HG03558 (cell line): ENCODE data around the gene ARNT2.

ENCODE experiments used
- ATAC-seq: cut with Tn5 transposase; IDR thresholded peaks from one replicate; pipeline ENCODE4 v1.9.1; 2021; ENCODE audit warnings: moderate number of reproducible peaks; ENCODE audit not compliant: unreplicated experiment; ENCODE audit errors: extremely low read depth

Gene ARNT2

GRCh38 chr15:80485370-80486164 lies 81.4 kb downstream of the ARNT2 start:
- no peak for ATAC-seq

GRCh38 chr15:80487839-80488390 lies 83.7 kb downstream of the ARNT2 start:
- ATAC-seq, result no peak

- no peak for ATAC-seq
Measured at GRCh38 chr15:80489030-80489594, 84.9 kb downstream of the ARNT2 start.

- ATAC-seq, result no peak
Measured at GRCh38 chr15:80490431-80490990, 86.3 kb downstream of the ARNT2 start.

GRCh38 chr15:80491163-80491847 lies 87.1 kb downstream of the ARNT2 start:
- no peak for ATAC-seq

GRCh38 chr15:80492409-80492808 lies 88.2 kb downstream of the ARNT2 start:
- no peak for ATAC-seq

GRCh38 chr15:80492874-80493273 lies 88.7 kb downstream of the ARNT2 start:
- ATAC-seq, result no peak

GRCh38 chr15:80494351-80494751 lies 90.2 kb downstream of the ARNT2 start:
- ATAC-seq, result no peak

- no peak for ATAC-seq
Measured at GRCh38 chr15:80494756-80495155, 90.6 kb downstream of the ARNT2 start.

- ATAC-seq, result no peak
Measured at GRCh38 chr15:80495401-80495942, 91.3 kb downstream of the ARNT2 start.

GRCh38 chr15:80496096-80496495 lies 91.9 kb downstream of the ARNT2 start:
- no peak for ATAC-seq

GRCh38 chr15:80497221-80497620 lies 93.0 kb downstream of the ARNT2 start:
- no peak for ATAC-seq

- no peak for ATAC-seq
Measured at GRCh38 chr15:80498652-80499051, 94.5 kb downstream of the ARNT2 start.

GRCh38 chr15:80500021-80500420 lies 95.8 kb downstream of the ARNT2 start:
- ATAC-seq, result no peak

GRCh38 chr15:80501476-80501875 lies 97.3 kb downstream of the ARNT2 start:
- ATAC-seq, result no peak

- ATAC-seq, result no peak
Measured at GRCh38 chr15:80502782-80503181, 98.6 kb downstream of the ARNT2 start.

GRCh38 chr15:80503319-80503952 lies 99.3 kb downstream of the ARNT2 start:
- no peak for ATAC-seq

- ATAC-seq, result no peak
Measured at GRCh38 chr15:80504931-80505330, 100.7 kb downstream of the ARNT2 start.

- ATAC-seq, result no peak
Measured at GRCh38 chr15:80506286-80506893, 102.2 kb downstream of the ARNT2 start.

GRCh38 chr15:80507131-80507530 lies 102.9 kb downstream of the ARNT2 start:
- no peak for ATAC-seq
